Kidney (tissue), 14 donors: ENCODE results near the gene HRC. TPM values are rescaled to one million over a fixed set of nuclear protein-coding genes. Genes with fewer than 3 reads are reported as not detected.

Source experiments
- DNase-seq, 5 donors: peaks; one replicate each; pipeline ENCODE4 v3.0.0-alpha.2; 2013 to 2020
- FAIRE-seq: peaks from 2 replicates; lab custom pipeline; 2012; peaks lifted over from hg19 to GRCh38; lab: Jason Lieb, UNC
- H3K27ac ChIP-seq, 2 donors: one replicate each; pipeline ENCODE4 v1.7.0; 2013; ENCODE audit warnings: low read depth in 2 of 2, low read length in 2 of 2, inconsistent platforms in 1 of 2
- H3K27me3 ChIP-seq: one replicate; pipeline ENCODE4 v1.7.1; 2013; ENCODE audit warnings: low read length, inconsistent platforms; ENCODE audit not compliant: control insufficient read depth, insufficient read depth
- H3K36me3 ChIP-seq, 3 donors: one replicate each; pipeline versions ENCODE4 v1.7.0 to v1.7.1; 2013; ENCODE audit warnings: low read length in 3 of 3, control low read depth in 1 of 3, inconsistent platforms in 1 of 3; ENCODE audit not compliant: insufficient read depth in 3 of 3, control insufficient read depth in 2 of 3
- H3K4me1 ChIP-seq, 3 donors: one replicate each; pipeline versions ENCODE4 v1.7.0 to v1.7.1; 2013; ENCODE audit warnings: low read length in 3 of 3, inconsistent platforms in 1 of 3, low read depth in 1 of 3; ENCODE audit not compliant: control insufficient read depth in 2 of 3, insufficient read depth in 2 of 3
- H3K4me3 ChIP-seq, 3 donors: one replicate each; pipeline versions ENCODE4 v1.7.0 to v1.8.1; 2013; ENCODE audit warnings: low read length in 3 of 3, control low read depth in 1 of 3, inconsistent platforms in 1 of 3
- H3K9ac ChIP-seq, 3 donors: one replicate each; pipeline versions ENCODE4 v1.7.0 to v1.7.1; 2013; ENCODE audit warnings: low read length in 3 of 3, control low read depth in 1 of 3, inconsistent platforms in 1 of 3
- H3K9me3 ChIP-seq, 3 donors: one replicate each; pipeline versions ENCODE4 v1.7.0 to v1.7.1; 2013; ENCODE audit warnings: low read length in 3 of 3, control low read depth in 1 of 3, inconsistent platforms in 1 of 3; ENCODE audit not compliant: control insufficient read depth in 2 of 3, insufficient read depth in 1 of 3
- CTCF ChIP-seq: IDR thresholded peaks from 3 replicates; pipeline ENCODE4 v1.5.1; 2012; ENCODE audit warnings: mild to moderate bottlenecking, moderate library complexity, borderline replicate concordance; ENCODE audit not compliant: insufficient read depth; ENCODE audit errors: extremely low read depth
- intact Hi-C: fragments of 100-400 bp; cut with DNase I; formaldehyde crosslinking; loops from one replicate; pipeline ENCODE4 v1.11.1; 2022
- polyA plus RNA-seq: library from polyadenylated mRNA; stranded (reverse); fragments of 350-450 nt; fragmentation: Illumina TruSeq; extraction: RNeasy Lipid Tissue Mini Kit (QIAGEN cat#74804); gene quantifications from one replicate; pipeline ENCODE4 v1.2.3, GENCODE V29; 2014; ENCODE audit warnings: low read depth, low replicate concordance; ENCODE audit not compliant: insufficient read depth
- total RNA-seq: library from RNA; stranded (reverse); fragmentation: NEBNext Ultra II Directional; extraction: Animal tissue kit (Norgen Biotek cat#: 25700); gene quantifications from one replicate; pipeline ENCODE4 v1.2.1, GENCODE V29; 2021
- donor health status: control.
- donor health status: control.
- donor health status: control.
- donor health status: control.
- donor health status: control.
- donor health status: DM: yes; HTN: yes; CAD: no.
- donor health status: Normal renal cell carcinoma (clear cell type).

Gene HRC
- total and polyA plus RNA-seq, 2 donors from 2014 or later, result 4.2 to 7.0 TPM

GRCh38 chr19:49118565-49119410 lies 36.4 kb downstream of the HRC start, which contains the start of gene C19orf73:
C19orf73 (minus strand) TSS chr19:49119143; CDS start chr19:49119022, 121 bp downstream.
- DNase-seq (peak; percentile 95 to 98 (median 97)), FAIRE-seq (no peak)
- no peaks in the 10 kb centered on the region for H3K36me3 ChIP-seq
- intact Hi-C loops, result no loop called here
- TF ChIP-seq CTCF, result no peak
- peaks cover 5% of the 10 kb centered on the region for H3K27me3 ChIP-seq
- H3K9ac ChIP-seq, result peak within 1 kb of the TSS; percentile 33 to 62 (median 37)
- peak within 1 kb of the TSS; percentile 96 to 98 for H3K27ac ChIP-seq
- H3K9me3 ChIP-seq, result no peaks in the 10 kb centered on the region
- peak within 1 kb of the TSS; percentile 49 to 68 (median 67) for H3K4me3 ChIP-seq
- H3K4me1 ChIP-seq, result peaks cover 1 to 14% (median 7%) of the 10 kb centered on the region in 3 donors

GRCh38 chr19:49117677-49118564 lies 37.3 kb downstream of the HRC start:
- no peak for FAIRE-seq
- Histone ChIP-seq H3K4me1 (peaks cover 3 to 16% (median 7%) of the 10 kb centered on the region in 3 donors), H3K27ac (peak overlapping the region; percentile 96 to 98), H3K9ac (peak overlapping the region in 2 of 3 donors; percentile 22 to 62), H3K27me3 (peaks cover 5% of the 10 kb centered on the region), H3K36me3 (no peaks in the 10 kb centered on the region), H3K4me3 (peak overlapping the region; percentile 49 to 68 (median 67)), H3K9me3 (no peaks in the 10 kb centered on the region)
- DNase-seq, result peak in 2 of 5 donors; percentile 77 to 78
- intact Hi-C loops, result no loop called here
- TF ChIP-seq CTCF, result no peak

- no peak overlapping the region for H3K9ac ChIP-seq
- FAIRE-seq (no peak), DNase-seq (no peak)
- H3K9me3 ChIP-seq, result no peaks in the 10 kb centered on the region
- no peak for TF ChIP-seq CTCF
- H3K36me3 ChIP-seq, result no peaks in the 10 kb centered on the region
- no peak overlapping the region for H3K27ac ChIP-seq
- intact Hi-C loops, result no loop called here
- peaks cover 3 to 16% (median 7%) of the 10 kb centered on the region in 3 donors for H3K4me1 ChIP-seq
- peaks cover 5% of the 10 kb centered on the region for H3K27me3 ChIP-seq
- no peak overlapping the region for H3K4me3 ChIP-seq
Measured at GRCh38 chr19:49116544-49116943, 38.7 kb downstream of the HRC start.
